Hematopoietic multipotent progenitor cell treated with erythropoietin and hydrocortisone succinate and interleukin-3 and kit ligand, for 4 days (in vitro differentiated cells): Measurements from ENCODE around the gene ZBTB47.

Experiments
- DNase-seq: peaks from one replicate; pipeline ENCODE4 v3.0.0-alpha.2; 2015

ZBTB47 gene

GRCh38 chr3:42666577-42666998 is 13.1 kb downstream of the ZBTB47 start:
- DNase-seq = no peak

GRCh38 chr3:42667096-42667522 is 13.6 kb downstream of the ZBTB47 start:
- DNase-seq = no peak

GRCh38 chr3:42667523-42668412 is 14.3 kb downstream of the ZBTB47 start:
- no peak for DNase-seq

DNA sequence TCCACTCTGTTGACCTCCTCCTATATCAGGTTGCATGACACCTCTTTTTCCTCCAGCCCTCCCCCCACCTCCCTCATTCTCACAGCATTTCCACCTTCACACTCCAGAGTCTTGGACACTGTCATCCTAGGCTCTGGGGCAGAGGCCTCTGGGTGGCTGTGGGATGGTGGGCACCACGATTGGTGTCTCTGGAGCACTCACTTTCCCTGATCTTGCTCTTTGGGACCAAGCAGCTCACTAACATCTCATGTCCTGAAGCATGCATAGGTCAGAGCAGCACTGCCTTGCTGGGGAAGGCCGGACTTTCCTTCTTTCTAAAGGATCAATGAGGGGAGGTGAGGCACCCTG is 14.9 kb downstream of the ZBTB47 start:
- DNase-seq = no peak

DNA sequence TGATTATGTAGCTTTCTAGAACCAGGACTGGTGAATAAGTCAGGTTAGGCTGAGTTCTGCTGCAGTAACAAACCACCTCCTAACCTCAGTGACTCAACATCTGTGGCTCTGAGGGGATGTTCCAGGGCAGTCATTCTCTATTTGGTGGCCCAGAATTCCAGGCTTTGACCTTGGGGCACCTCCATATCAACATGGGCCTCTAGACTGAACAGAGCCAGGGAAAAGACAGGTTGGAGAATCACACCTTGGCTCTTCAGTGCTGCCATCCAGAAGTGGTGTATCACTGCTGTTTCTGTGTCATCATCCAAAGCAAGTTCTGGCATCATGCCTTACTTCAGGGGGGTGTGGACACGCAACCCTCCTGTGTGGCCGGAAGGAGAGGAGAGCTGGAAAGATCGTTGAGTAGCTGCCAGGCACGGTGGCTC is 15.3 kb downstream of the ZBTB47 start:
- no peak for DNase-seq

DNA sequence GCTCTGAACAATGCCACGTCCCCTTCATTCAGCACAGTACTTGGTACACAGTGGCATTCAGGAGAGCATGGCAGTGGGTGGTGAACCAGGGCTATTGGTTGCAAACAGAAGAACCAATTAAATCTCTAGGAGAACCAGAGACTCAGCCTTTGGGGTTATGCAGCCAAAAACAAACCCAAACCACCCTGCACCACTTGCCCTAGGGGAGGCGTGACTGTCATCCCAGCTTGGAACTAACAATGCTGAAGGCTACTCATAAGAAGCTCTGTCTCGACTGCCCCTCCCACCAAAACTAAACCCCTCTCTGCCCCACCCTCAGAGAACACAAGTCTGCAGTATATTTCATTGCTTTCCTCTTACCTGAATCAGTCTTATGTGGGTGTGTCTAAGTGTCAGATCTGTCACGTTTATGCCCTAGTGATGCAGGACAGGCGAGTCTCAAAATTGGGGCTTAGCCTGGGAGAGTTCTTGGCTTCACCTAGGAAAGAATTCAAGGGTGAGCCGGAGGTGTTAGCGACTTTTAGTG is 16.6 kb downstream of the ZBTB47 start:
- no peak for DNase-seq

DNA sequence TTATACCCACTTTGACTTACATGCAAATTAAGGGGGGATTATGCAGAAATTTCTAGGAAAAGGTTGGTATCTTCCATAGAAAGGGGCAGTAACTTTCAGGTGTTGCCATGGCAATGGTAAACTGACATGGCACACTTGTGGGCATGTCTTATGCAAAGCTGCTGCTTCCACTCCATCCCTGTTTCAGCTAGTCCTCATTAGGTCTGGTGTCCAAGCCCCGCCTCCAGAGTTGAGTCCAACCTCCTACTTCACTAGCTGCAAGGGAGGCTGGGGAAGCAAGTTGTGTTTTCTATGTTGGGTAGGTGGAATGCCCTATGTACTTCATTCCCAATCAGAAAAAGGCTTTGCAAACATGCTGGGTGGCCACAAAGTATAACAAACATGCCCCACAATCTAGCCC is 17.2 kb downstream of the ZBTB47 start:
- no peak for DNase-seq

DNA sequence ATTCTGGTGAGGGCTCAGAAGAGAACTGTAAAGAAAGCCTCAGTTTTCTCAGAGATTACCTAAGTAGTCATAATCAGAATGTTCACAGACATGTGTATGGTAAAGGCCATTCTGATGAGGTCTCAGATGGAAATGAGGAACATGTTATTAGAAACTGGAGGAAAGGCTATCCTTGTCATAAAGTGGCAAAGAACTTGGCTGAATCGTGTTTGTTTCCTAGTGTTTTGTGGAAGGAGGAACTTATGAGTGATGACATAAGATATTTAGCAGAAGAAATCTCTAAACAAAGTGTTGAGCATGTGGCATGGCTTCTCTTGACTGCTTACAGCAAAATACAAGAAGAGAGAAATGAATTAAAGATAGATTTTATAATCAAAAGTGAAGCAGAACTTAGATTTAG is 19.0 kb downstream of the ZBTB47 start:
- no peak for DNase-seq

DNA sequence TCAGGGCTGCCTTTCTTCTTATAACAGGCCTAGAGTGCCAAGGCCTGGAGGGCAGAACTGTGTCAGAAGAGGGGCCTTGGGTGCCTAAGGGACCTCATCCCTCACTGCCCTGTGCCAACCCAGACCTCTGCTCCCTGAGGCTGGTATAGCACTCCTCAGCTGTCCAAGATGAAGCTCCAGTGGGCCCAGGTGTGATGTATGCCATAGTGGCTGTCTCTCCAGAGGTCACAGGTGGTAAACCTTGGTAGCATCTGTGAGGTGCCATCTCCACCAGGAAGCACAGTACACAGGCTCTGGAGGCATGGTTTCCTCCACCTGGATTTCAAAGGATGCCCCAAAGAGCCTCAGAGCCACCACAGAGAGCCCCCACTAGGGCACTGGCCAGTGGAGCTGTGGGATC is 19.6 kb downstream of the ZBTB47 start:
- DNase-seq = no peak

- DNase-seq = no peak
These were observed 20.6 kb downstream of the ZBTB47 start for GRCh38 chr3:42674146-42674545.

DNA sequence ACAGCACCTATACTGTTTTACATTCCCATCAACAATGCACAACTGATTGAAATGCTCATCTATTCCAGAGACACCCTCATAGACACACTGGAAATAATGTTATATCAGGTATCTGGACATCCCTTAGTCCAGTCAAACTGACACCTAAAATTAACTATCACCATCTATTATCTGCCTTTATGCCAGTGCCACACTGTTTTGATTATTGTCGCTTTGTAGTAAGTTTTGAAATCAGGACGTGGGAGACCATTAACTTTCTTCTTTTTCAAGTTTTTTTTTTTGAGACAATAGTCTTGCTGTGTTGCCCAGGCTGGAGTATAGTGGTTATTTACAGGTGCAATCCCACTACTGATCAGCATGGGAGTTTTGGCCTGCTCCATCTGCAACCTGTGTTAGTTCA is 22.4 kb downstream of the ZBTB47 start:
- DNase-seq = no peak

DNA sequence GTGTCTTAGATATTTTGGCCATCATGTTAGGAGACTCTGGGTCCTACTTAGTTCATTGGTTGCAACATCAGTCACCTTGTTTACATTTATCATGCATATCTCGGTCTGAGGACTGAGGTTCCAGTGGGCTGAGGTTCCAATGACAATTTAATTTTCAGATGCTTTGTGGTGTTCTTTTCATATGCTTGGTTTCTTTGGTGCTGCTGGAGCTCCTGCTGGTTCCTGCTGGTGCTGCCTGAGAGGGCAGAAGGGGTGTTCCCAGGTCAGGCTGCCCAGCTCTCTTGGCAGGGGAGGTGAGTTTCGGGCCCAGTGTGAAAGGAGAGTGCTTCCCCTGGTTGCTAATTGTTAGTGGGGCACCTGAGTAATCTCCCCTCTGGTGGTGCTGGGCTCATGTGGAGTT is 24.9 kb downstream of the ZBTB47 start:
- no peak for DNase-seq

DNA sequence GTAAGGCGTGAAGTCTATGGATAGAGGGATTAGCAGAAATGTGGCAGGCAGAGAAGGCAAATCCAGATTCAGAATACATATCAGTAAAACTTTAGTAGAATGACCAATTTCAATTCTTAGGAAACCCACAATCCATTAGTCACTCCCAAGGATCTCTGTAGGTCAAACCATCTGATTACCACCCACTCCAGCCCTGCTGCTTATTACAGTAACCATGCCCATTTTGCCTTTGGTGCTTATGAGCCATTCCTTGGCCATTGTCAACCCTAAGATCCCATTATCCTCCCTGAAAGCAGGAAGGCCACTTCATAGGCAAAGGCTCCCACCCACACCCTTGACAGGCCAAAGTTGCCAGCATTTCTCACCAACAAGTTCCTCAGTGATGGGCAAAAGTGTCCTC is 26.8 kb downstream of the ZBTB47 start:
- no peak for DNase-seq

GRCh38 chr3:42680806-42681205 is 27.3 kb downstream of the ZBTB47 start:
- DNase-seq = no peak

GRCh38 chr3:42681361-42682038 is 28.0 kb downstream of the ZBTB47 start:
- DNase-seq = no peak

- DNase-seq = no peak
These were observed 29.0 kb downstream of the ZBTB47 start for GRCh38 chr3:42682301-42683070.

DNA sequence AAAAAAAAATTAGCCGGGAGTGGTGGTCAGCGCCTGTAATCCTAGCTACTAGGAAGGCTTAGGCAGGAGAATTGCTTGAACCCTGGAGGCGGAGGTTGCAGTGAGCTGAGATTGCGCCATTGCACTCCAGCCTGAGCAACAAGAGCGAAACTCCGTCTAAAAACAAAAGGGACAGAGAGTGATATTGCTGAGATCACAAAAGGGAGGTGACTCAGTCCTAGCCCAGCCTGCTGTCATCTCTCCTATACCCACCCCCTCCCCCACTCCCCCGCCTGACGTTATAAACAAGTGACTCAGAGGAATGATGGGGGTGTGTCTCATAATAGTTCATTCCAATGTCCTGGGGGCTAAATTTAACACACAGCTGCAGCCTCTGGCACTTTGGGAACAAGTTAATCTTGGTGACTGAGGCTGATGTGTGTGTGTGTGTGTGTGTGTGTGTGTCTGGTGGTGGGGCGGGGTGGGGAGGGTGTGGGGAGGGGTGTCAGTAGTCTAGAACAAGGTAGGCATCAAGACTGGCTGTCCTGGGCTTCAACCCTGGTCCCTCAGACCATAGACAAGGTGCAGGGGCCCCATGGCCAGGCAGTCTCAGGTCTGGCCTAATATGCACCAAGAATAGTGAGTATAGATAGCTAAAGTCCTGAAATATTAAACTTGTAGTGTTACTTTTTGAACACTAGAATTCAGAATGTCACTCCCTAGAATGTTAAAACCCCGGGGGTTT is 30.5 kb downstream of the ZBTB47 start:
- peak; percentile 36 for DNase-seq

GRCh38 chr3:42684632-42685362 is 31.3 kb downstream of the ZBTB47 start:
- no peak for DNase-seq

DNA sequence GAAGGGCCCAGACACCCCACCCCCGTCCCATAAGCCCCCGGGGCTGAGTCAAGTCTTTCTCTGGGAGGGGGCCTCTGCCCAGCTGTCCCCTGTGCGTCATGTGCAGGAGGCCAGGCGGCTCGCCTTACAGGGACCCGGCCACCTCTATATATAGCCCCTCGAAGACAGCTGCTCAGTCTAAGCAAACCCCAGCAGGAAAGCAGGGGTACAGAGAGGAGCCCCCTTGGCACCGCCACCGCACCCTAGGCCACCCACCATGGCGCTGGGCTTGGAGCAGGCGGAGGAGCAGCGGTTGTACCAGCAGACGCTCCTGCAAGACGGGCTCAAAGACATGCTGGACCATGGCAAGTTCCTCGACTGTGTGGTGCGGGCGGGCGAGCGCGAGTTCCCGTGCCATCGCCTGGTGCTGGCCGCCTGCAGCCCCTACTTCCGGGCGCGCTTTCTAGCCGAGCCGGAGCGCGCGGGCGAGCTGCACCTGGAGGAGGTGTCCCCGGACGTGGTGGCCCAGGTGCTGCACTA is 31.9 kb downstream of the ZBTB47 start, which contains the start of gene KLHL40:
Gene KLHL40, plus strand, starts transcription at position 175 of the 519 bp plus-strand sequence. Its CDS starts 82 bp downstream, at position 257.
- DNase-seq = no peak

DNA sequence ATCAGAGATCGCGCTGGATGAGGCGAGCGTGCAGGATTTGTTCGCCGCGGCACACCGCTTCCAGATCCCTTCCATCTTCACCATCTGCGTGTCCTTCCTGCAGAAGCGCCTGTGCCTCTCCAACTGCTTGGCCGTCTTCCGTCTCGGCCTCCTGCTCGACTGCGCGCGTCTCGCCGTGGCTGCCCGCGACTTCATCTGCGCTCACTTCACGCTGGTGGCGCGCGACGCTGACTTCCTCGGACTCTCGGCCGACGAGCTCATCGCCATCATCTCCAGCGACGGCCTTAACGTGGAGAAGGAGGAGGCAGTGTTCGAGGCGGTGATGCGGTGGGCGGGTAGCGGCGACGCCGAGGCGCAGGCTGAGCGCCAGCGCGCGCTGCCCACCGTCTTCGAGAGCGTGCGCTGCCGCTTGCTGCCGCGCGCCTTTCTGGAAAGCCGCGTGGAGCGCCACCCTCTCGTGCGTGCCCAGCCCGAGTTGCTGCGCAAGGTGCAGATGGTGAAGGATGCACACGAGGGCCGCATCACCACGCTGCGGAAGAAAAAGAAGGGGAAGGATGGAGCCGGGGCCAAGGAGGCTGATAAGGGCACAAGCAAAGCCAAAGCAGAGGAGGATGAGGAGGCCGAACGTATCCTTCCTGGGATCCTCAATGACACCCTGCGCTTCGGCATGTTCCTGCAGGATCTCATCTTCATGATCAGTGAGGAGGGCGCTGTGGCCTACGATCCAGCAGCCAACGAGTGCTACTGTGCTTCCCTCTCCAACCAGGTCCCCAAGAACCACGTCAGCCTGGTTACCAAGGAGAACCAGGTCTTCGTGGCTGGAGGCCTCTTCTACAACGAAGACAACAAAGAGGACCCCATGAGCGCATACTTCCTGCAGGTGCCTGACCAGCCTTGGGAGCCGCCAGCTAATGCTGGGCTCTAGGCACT is 32.7 kb downstream of the ZBTB47 start:
- peak; percentile 13 for DNase-seq
